Epithelial cell of proximal tubule (primary cell): Measurements from ENCODE around the gene ITPRID1. TPM values are rescaled to one million over a fixed set of nuclear protein-coding genes. Genes with fewer than 3 reads are reported as not detected.

ENCODE experiments used
- DNase-seq: peaks from one replicate; pipeline ENCODE4 v3.0.0-alpha.2; 2011; ENCODE audit warnings: low read depth
- H3K4me3 ChIP-seq: 2 replicates; pipeline ENCODE4 v1.5.1; 2011; ENCODE audit warnings: low read depth, mild to moderate bottlenecking, low read length
- total RNA-seq: library from RNA; depleted of rRNA; stranded (reverse); fragments of >200 nt; gene quantifications from 2 replicates; pipeline ENCODE4 v1.2.3, GENCODE V29; 2015
- TF ChIP-seq, protein P1 (sequence below): conservative IDR thresholded peaks from 2 replicates; pipeline ENCODE4 v1.5.1; 2012; ENCODE audit warnings: low read depth, mild to moderate bottlenecking, low read length

ITPRID1 gene
- total RNA-seq, 1 donor from 2014 or later: not detected

- no peak overlapping the region for H3K4me3 ChIP-seq
- DNase-seq: no peak
- TF ChIP-seq, protein P1, sequence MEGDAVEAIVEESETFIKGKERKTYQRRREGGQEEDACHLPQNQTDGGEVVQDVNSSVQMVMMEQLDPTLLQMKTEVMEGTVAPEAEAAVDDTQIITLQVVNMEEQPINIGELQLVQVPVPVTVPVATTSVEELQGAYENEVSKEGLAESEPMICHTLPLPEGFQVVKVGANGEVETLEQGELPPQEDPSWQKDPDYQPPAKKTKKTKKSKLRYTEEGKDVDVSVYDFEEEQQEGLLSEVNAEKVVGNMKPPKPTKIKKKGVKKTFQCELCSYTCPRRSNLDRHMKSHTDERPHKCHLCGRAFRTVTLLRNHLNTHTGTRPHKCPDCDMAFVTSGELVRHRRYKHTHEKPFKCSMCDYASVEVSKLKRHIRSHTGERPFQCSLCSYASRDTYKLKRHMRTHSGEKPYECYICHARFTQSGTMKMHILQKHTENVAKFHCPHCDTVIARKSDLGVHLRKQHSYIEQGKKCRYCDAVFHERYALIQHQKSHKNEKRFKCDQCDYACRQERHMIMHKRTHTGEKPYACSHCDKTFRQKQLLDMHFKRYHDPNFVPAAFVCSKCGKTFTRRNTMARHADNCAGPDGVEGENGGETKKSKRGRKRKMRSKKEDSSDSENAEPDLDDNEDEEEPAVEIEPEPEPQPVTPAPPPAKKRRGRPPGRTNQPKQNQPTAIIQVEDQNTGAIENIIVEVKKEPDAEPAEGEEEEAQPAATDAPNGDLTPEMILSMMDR: no peak
These were observed 5.1 kb upstream of the ITPRID1 start for GRCh38 chr7:31508823-31509222.

DNA sequence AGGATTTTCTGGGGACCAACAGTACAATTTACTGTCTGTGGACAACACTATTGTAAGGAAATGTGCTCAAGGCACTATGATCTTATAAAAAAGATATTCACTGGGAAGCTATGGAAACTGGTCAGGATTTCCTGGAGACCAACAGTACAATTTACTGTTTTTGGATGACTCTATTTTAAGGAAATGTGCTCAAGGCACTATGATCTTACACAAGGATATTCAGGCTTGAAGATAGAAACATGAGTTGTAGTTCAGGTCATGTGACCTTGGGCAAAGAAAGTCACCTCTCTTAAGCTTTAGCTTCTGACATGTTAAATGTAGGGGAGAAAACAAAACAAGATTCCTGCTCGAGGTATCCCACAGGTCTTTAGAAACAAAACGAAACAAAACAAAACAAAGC, 1.7 kb upstream of the ITPRID1 start:
- H3K4me3 ChIP-seq: no peak overlapping the region
- TF ChIP-seq, protein P1: no peak
- DNase-seq: no peak

- no peak overlapping the region for H3K4me3 ChIP-seq
- TF ChIP-seq, protein P1: no peak
- DNase-seq: no peak
These were observed 3.0 kb downstream of the ITPRID1 start for GRCh38 chr7:31516680-31517502.

DNA sequence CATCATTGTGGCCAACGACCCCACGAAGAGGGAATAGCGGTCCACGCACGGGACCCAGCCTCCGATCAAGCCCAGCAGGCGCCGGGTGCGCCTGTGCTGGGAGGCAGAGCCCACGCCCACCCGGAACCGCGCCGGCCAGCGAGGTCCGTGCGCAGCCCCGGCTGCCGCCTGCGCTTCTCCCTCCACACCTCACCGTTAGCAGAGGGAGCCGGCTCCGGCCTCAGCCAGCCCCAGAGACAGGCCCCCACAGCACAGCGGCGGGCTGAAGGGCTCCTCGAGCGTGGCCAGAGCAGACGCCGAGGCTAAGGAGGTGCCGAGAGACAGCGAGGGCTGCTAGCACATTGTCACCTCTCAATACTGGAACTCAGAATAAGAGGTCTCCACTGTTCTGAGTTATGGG, 3.6 kb downstream of the ITPRID1 start:
- no peak overlapping the region for H3K4me3 ChIP-seq
- TF ChIP-seq, protein P1: no peak
- DNase-seq: no peak

- TF ChIP-seq, protein P1: no peak
- no peak for DNase-seq
These were observed 4.9 kb downstream of the ITPRID1 start for GRCh38 chr7:31518766-31519165.

GRCh38 chr7:31521336-31522010, 7.6 kb downstream of the ITPRID1 start:
- H3K4me3 ChIP-seq: no peak overlapping the region
- DNase-seq: no peak
- TF ChIP-seq, protein P1: no peak

More at GRCh38 chr7:31518766-31519165, 4.9 kb downstream of the ITPRID1 start:
- no peak overlapping the region for H3K4me3 ChIP-seq
